Jurkat, Clone E6-1 (cell line): Measurements from ENCODE around the gene ZNF638.
A peak's percentile ranks its signal among the peaks of the same experiment; 100 is the strongest.

Experiments
- DNase-seq: peaks from one replicate; pipeline ENCODE4 v3.0.0-alpha.2; 2011; ENCODE audit warnings: low read depth, low spot score
- H3K4me3 ChIP-seq: 2 replicates; pipeline ENCODE4 v1.5.1; 2011; ENCODE audit warnings: mild to moderate bottlenecking, low read length, control low read depth, moderate library complexity

The ZNF638 gene

DNA sequence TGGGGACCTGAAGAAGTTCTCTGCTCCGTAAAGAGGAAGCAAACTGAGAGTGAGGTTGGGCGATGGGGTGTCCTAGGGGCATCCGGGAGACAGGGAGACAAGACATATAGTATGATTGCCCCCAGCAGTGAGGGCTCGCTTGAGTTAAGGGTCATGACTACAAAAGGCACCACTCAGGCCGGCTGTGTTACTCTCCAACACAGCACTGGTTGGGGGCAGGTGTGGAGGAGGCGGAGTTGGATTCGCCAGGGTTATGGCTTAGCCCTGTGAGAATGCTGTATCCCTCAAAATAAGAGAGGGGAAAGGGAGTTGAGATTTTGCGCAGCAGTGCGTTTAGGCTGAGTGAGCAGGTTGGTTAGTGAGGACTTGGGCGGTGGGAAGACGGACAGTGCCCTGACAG lies 133.8 kb downstream of the ZNF638 start:
- no peak for DNase-seq

DNA sequence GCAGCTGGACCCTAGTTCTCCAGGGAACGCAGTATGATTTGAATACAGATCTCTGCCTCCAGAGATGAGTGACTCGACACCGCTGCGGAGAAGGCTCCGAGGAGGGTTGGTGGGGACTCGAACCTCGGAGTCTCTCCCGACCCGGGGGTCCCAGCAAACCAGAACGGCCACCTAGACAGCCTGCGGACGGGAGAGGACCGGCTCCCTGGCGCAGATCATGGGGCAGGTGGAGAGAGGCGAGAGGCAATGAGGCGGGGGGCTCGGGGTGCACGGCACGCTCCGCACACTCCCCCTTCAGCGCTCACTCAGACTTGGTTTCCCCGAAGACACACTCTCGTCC lies 134.3 kb downstream of the ZNF638 start:
- H3K4me3 ChIP-seq = no peak overlapping the region
- no peak for DNase-seq

More for the DNA sequence above, 133.8 kb downstream of the ZNF638 start:
- no peak overlapping the region for H3K4me3 ChIP-seq

DNA sequence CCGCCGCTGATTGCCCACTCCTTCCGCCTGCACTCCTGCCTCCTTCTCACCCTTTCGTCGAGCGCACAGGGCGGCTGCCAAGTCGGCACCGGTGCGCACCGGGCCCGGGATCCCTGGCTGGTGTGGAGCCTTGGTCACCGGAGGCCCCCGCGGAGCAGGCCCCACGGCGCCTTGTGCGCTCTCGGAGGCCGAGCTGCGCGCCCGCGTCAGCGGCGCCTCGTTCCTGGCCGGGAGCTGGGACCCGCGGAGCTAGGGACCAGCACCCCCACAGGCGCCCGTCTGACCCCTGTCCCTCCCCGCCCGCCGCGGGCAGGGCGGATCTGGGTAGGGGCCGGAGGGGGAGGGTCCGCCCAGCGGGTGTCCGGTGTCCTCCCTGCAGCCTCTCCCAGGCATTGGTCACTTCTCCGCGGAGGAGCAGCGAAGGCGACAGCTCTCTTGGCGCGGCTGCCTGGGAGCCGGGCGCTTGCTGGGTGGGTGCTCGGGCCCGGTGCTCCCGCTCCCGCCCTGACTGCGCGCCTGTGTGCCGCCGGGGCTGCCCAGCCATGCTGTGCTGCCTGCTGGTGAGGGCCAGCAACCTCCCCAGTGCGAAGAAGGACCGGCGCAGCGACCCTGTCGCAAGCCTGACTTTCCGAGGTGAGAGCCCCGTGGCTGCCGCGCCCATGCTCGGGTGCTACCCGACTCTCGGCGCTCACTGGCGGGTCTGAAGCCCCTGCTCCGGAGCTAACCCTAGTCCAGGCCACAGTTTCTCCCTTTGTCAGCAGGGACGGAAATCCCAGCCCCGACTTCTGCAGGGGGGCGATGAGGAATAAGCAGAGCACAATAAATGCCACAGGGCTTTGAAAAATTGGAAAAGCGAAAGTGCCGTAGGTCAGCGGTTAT lies 135.0 kb downstream of the ZNF638 start:
- H3K4me3 ChIP-seq = peak overlapping the region; percentile 52
- no peak for DNase-seq

DNA sequence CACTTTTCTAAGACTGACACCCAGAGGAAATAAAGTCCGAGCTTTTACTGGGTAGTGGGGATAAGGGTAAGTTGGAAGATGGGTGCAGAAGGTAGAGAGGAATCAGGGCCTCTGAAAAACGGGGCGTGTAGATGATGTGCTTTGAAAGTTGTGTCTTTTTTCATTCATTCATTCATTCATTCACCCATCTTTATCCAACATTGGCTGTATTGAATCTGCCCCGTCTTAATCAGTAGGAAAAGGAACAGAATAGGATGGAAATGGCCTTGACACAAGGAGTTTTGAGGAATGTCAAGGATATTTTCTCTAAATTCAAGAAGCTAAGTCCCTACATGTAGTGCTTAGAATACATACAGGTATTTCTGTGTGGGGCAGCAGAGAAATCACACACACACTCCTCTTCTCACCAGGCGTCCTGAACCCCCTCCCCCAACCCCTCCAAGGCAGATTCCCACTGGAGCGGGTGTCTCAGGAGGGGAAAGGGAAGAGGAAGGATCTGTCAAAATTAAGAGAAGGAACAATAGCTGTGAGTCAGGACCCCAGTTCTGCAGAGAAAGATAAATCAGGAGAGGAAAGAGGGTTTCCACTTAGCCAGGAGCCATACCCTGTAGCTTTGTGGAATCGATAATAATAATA lies 135.7 kb downstream of the ZNF638 start:
- H3K4me3 ChIP-seq = peak overlapping the region; percentile 52
- DNase-seq = no peak

DNA sequence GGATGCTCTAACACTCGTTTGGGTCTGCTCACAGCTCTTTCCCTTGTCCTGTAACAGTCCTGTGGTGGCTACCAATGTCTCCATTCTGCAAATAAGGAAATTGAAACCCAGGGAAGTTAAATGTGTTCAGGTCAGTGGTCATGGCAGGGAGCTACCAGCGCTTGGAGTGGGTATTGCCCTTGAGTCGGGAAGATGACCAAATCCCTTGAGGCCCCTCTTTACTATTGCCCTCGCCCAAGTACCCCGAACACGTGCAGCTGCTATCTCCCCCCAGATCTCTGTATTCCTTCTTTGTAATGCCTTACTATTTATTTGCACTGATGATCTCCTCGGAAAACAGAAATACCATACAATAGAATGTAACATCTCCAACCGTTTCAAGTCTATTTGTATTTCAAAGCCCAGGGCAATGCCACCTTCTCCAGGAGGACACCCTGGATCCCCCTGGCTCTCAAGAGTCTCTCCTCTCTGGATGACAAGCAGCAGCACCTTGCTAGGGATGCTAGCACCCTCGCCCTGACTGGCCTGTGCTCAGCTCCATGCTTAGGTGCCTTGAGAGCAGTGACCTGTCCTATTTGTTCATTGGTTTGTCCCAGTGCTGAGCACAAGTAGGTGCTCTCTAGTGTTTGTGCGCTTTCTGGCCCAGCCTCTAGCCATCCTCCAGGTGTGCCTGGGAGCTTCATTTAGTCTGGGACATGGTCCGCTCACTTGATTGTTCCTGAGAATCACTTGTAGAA lies 136.9 kb downstream of the ZNF638 start:
- no peak for DNase-seq

DNA sequence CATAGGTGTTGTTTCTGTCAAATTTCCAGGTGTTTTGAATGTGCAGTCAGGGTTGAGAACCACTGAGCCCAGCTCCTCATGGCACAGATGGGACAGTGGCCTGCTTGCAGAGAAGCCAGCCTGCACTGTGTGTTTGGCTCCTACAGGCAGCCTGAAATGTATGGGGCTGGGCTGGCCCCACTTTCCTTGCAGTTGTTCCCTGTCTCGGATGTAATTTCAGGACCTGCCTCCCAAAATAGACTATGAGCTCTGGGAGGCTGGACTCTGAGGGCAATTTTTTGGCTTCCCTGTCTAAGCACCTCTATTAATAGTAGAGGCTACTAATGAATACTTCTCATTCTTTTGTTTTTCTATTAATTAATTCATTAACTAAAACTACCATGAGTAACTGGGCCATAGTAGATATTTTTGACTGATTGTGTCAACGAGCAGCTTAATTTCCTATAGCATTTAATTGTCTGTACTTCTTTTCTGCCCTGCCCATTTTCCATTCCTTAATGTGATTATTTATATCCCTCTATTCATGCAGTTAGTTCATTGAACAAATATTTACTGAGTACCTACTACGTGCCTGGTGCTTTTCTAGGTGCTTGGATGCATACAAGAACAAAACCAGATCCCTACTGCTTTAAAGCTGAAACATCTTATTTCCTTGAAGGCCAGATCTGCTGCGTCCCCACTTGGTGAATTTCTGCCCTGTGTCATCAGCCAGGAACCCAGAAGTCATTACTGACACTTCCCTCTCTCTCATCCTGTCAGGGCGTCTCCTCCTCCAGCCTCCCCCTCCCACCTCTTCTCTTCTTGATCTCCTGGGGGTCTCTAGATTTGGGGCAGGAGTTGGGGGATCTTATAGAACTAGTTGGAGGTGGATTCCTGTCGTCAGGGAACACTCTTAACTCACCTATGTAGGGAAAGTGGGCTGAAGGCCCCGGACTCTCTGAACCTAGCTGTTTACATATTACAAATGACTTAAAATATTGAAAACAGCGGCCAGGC lies 138.1 kb downstream of the ZNF638 start:
- no peak overlapping the region for H3K4me3 ChIP-seq
- no peak for DNase-seq

More for the DNA sequence above, 136.9 kb downstream of the ZNF638 start:
- H3K4me3 ChIP-seq = no peak overlapping the region

DNA sequence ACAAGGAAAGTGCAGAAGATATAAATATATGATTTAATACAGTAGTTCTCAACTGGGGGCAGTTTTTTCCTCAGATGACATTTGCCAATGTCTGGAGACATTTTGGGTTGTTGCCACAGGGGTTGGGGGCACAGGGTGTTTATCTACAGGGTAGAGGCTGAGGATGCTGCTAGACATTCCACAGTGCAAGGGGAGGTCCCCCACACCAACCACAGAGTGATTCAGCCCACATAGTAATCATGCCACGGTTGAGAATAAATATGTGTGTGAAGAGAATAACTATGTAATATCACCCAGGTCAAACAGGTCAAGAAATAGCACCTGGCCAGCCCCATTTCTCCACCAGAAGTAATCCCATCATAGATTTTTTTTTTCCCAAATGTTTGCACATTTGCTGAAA lies 139.7 kb downstream of the ZNF638 start:
- DNase-seq = no peak
- no peak overlapping the region for H3K4me3 ChIP-seq

DNA sequence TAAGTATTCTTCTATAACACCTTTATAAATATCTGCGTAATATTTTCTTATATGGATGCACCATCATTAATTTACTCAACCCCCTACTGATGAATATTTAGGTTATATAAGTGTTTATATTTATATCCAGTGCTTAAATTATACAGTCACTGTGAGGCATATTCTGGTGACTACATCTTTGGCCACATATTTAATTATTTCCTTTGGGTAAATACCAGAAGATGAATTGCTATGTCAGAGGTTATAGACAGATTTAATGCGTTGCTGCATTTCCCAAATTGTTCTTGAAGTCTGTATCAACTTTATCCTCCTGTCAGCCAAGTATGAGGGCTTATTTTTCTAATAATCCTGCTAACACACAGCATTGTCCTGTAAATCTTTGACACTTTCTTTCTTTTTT lies 140.4 kb downstream of the ZNF638 start:
- no peak for DNase-seq
- H3K4me3 ChIP-seq = no peak overlapping the region

DNA sequence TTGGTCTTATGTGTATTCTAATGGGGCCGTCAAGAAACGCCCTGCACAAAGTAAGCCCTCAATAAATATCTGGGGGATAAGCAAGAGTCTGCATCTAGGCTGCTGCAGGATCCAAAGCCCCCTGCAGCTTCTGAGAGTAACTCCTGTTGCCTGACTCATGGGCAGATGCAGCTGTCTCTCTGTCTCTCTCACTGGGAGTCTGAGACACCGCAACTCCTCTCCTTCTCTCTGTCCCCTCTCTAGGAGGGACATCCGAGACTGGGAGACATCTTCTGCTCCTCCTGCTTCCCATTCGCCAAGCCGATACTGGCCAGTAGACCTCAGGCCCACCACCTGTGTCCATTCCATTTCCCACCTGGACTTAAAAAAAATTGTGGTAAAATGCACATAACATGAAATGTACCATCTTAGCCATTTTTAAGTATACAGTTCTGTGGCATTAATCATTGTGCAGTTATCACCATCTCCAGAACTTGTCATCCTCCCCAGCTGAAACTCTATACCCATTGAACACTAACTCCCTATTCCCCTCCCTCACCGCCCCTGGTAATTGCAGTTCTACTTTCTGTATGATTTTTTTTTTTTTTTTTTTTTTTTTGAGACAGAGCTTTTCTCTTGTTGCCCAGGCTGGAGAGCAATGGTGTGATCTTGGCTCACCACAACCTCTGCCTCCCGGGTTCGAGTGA lies 141.9 kb downstream of the ZNF638 start:
- no peak for DNase-seq
- H3K4me3 ChIP-seq = no peak overlapping the region

DNA sequence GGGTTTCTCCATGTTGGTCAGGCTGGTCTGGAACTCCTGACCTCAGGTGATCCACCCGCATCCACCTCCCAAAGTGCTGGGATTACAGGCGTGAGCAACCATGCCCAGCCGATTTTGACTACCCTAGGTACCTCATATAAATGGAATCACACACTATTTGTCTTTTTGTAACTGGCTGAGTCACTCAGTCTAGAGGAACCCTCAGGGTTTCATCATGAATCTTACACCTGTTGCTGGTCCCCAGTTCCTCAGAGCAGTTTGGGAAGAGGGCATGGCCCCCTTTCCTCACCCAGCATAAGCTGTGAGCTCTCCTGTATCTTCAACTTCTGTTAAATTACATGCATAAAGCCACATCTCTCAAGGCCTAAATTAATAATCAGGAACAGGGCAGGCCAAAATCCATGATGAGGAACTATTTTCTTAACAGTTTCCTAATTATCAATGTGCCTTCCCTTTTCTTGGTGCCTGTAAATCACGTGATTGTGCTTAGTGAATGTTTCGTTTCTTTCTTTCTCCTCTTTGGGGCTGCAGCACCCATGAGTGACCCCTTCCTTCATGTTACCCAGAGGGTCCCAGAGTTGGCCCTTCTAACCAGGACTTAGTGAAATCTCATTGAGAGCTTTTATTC lies 142.6 kb downstream of the ZNF638 start:
- H3K4me3 ChIP-seq = no peak overlapping the region
- no peak for DNase-seq

DNA sequence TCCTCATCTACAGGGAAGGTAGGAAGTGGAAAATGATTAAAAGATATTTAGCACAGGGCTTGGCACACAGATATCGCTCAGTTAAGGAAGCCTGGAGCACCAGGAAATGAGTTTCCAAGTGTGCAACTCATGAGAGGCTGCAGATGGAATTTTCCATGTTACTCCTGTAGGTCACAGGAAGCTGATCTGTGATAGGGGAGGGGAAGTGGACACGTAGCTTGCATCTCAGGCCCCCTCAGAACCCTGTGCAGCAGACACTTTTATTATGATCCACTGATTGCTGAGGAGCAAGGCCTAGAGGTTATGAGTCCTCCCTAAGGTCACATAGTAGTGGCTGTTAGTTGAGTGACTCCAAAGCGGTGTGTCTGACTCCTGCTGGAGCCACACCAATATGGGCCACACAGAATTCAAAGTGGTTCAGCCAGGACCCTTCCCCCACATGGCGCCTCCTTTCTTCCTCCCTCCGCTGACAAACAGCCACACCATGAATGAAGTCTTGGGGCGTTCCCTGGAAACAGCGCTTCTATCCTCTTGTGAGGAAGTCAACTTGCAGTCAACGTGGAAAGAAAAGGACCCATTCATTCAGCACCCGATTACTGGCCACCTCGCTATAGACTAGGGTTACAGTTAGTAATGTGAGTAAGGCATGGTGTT lies 143.3 kb downstream of the ZNF638 start:
- H3K4me3 ChIP-seq = no peak overlapping the region
- DNase-seq = no peak

DNA sequence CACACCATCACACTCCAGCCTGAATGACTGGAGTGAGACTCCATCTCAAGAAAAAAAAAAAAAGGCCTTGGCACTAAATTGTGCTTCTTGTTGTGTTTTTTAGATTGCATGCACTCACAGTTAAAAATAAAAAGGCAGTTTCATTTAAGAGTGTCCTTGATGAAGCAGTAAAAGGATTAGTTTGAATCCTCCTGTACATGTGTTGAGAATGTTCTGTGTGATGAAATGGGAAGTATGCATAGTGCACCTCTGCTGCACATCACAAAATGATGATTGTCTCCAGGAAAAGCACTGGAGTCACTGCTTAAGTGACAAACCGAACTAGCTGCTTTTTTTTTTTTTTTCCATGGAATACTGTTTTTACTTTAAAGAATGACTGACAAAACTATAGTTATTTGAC lies 144.9 kb downstream of the ZNF638 start:
- no peak overlapping the region for H3K4me3 ChIP-seq
- no peak for DNase-seq

DNA sequence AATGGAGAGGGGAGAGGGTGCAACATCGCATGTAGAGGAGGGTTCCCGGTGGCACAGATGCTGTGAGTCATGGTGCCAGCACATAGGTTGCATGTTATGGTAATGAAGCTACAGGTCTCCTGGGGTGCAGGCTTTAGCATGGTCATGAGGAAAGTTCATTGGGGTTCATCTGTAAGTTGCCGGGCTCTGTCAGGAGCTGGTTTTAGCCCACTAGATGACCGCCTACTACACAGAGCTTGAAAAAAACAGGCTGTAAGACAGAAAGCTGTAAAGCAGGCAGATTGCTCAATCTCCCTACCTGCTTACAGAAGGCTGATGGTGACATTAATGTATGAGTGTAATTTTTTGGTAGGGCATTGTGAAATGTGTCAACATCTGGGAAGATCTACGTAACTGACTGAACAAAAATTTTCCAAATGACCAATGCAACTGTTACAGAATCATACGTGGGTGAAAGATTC lies 145.7 kb downstream of the ZNF638 start:
- no peak for DNase-seq

DNA sequence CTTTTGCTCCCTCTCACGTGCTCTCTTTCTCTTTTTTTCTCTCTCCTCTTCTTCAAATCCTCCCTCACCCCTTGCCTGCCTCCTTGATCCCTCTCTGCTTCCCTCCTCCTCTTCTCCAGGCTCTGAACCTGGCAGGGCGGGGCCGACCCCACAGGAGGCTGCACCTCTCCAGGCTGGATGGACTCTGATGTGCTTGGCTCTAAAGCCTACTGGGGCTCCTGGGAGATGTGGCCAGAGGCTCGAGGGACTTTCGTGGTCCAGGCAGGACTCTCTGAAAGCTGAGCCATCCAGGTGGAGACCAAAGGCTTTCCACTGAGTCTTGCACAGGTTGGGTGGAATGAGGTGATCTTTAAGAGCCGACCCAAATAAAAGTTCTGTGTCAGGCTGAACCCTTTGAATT lies 147.2 kb downstream of the ZNF638 start:
- H3K4me3 ChIP-seq = no peak overlapping the region
- no peak for DNase-seq

More for the DNA sequence above, 145.7 kb downstream of the ZNF638 start:
- no peak overlapping the region for H3K4me3 ChIP-seq

DNA sequence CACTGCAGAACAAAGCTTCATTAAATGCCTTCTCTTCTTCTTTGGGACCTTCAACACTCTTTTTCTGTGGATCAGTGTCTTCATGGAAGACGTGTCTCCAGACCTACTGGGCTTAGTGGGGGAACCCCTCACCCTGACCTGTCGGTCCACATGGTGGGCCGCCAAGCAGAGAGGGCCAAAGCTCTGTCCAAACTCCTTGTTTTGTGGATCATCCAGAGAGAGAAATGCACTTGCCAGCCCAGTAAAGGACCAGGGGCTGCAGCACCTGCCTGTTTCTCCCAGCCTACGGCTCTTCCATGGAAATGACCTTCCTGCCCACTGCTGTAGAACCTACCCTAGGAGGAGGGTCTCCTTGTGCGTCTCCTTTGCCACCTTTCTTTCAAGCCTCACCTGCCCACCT lies 147.7 kb downstream of the ZNF638 start:
- no peak overlapping the region for H3K4me3 ChIP-seq
- DNase-seq = no peak

DNA sequence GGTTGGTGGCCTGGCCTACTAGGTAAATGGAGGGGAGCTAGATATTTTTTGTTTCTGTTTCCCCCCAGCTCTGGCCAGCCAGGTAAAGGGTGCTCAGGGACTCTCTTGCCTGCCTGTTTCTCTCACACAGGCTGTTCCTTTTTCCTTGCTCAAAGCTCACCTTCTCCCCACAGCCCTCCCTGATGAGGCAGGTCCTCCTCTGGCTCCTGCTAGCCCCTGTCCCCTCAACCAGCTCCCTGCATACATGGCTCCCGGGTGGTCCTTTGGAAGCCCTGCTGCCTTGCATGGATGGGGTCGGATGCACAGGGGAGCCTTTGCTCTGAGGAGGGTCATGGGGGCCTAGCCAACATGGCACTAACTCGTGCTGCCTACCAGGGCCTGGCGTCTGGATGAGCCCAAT lies 149.5 kb downstream of the ZNF638 start:
- no peak for DNase-seq

DNA sequence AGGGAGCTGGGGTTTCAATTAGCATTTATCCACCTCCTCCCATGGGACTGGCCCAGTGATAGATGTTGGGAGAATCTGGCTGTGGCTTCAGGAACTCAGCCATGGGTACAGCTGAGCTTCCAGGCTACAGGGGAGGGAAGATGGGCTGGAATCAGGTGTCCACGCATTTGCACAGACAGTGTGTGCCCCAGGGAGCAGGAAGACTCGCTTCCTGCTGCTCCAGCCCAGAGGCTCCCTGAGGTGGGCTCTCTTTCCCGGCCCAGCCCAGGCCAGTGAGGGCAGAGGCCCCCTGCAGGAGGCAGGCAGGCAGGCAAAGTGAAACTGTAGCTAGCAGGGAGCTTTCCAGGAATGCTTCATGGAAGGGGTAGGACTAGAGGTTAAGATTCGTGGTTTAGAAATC lies 150.5 kb downstream of the ZNF638 start:
- H3K4me3 ChIP-seq = no peak overlapping the region
- DNase-seq = no peak

More for the DNA sequence above, 149.5 kb downstream of the ZNF638 start:
- H3K4me3 ChIP-seq = no peak overlapping the region
